ENCODE data around the gene ANKRD36C.

GRCh38 chr2:96024336-96025193 is 32.9 kb upstream of the ANKRD36C start:
- TF ChIP-seq EZH2 (IDR thresholded peaks at IDR 0.05): no peak
- no peak for TF ChIP-seq CTCF (IDR thresholded peaks at IDR 0.05)
